Measurements from ENCODE around the gene RUSC2. TPM values are rescaled to one million over a fixed set of nuclear protein-coding genes. Genes with fewer than 3 reads are reported as not detected.

The RUSC2 gene
- total and polyA plus RNA-seq, 2 of the 13 experiments (the other 11 are each of a cell fraction or from before 2014, with no cell fraction given) = 2.8 to 3.3 TPM

DNA sequence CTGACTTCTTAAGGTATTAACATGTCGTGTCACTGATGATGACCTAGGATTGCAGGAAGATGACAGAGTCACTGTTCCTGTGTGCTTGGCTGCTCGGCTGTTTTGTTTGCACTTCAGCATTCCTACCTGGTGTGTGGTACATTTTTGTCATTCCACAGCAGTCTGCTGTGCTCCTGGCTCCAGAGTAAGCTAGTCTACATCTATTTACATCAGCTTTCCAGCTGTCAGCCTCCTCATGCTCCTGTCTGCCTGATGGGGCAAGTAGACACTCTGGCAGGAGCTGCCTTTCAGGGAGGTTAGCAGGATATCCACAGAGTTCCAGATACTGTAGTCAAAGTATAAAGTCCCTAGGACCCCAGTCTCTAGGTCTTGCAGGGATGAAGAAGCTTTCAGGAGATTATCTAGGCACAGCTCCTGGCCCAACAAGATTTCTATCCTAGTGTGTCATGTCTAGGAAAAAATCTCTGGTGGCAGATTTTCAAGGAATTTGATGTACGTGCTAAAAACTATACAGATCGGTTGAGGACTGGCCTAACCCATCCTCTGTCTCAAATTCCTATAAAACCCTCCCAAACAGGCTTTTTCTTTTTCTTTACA lies 28.4 kb downstream of the RUSC2 start (continued):
- TF ChIP-seq AHDC1 (CRISPR knock-in tag; IDR thresholded peaks at IDR 0.05; ENCODE audit: borderline replicate concordance) = 0 out of 2 replicates have a peak, but pooled peaks have one; percentile 55
- no peak for TF ChIP-seq ZNF891 (CRISPR knock-in tag; IDR thresholded peaks at IDR 0.05)
- no peak for TF ChIP-seq RORA (CRISPR knock-in tag; IDR thresholded peaks at IDR 0.05)
- TF ChIP-seq, protein P1, sequence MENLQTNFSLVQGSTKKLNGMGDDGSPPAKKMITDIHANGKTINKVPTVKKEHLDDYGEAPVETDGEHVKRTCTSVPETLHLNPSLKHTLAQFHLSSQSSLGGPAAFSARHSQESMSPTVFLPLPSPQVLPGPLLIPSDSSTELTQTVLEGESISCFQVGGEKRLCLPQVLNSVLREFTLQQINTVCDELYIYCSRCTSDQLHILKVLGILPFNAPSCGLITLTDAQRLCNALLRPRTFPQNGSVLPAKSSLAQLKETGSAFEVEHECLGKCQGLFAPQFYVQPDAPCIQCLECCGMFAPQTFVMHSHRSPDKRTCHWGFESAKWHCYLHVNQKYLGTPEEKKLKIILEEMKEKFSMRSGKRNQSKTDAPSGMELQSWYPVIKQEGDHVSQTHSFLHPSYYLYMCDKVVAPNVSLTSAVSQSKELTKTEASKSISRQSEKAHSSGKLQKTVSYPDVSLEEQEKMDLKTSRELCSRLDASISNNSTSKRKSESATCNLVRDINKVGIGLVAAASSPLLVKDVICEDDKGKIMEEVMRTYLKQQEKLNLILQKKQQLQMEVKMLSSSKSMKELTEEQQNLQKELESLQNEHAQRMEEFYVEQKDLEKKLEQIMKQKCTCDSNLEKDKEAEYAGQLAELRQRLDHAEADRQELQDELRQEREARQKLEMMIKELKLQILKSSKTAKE (CRISPR knock-in tag; IDR thresholded peaks at IDR 0.05; ENCODE audit: borderline replicate concordance) = peak; percentile 81; the same call in 1 of the 2 replicates
- TF ChIP-seq, protein P2, sequence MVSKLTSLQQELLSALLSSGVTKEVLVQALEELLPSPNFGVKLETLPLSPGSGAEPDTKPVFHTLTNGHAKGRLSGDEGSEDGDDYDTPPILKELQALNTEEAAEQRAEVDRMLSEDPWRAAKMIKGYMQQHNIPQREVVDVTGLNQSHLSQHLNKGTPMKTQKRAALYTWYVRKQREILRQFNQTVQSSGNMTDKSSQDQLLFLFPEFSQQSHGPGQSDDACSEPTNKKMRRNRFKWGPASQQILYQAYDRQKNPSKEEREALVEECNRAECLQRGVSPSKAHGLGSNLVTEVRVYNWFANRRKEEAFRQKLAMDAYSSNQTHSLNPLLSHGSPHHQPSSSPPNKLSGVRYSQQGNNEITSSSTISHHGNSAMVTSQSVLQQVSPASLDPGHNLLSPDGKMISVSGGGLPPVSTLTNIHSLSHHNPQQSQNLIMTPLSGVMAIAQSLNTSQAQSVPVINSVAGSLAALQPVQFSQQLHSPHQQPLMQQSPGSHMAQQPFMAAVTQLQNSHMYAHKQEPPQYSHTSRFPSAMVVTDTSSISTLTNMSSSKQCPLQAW (CRISPR knock-in tag; IDR thresholded peaks at IDR 0.05) = peak; percentile 38
- no peak for TF ChIP-seq ZNF274 (CRISPR knock-in tag; IDR thresholded peaks at IDR 0.05)
- no peak for TF ChIP-seq ATF1 (CRISPR knock-in tag; IDR thresholded peaks at IDR 0.05)
- TF ChIP-seq, protein P3, sequence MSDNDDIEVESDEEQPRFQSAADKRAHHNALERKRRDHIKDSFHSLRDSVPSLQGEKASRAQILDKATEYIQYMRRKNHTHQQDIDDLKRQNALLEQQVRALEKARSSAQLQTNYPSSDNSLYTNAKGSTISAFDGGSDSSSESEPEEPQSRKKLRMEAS (IDR thresholded peaks at IDR 0.05) = peak; percentile 71
- TF ChIP-seq EED (CRISPR knock-in tag; IDR thresholded peaks at IDR 0.05) = no peak
- TF ChIP-seq POLR2A (IDR thresholded peaks at IDR 0.05; ENCODE audit: insufficient read depth in 1 of 2, low read depth in 2 of 2, low read length in 2 of 2) = 0 out of 4 replicates have a peak, but pooled peaks of 1 of the 2 experiments have one; percentile 3
- no peak for TF ChIP-seq SIX1 (CRISPR knock-in tag; IDR thresholded peaks at IDR 0.05; ENCODE audit: borderline replicate concordance)
- peak; percentile 74 for TF ChIP-seq TARDBP (CRISPR knock-in tag; IDR thresholded peaks at IDR 0.05)
- peak; percentile 86; the same call in 1 of the 2 replicates for TF ChIP-seq FOXO1 (CRISPR knock-in tag; IDR thresholded peaks at IDR 0.05)
- TF ChIP-seq SOX13 (IDR thresholded peaks at IDR 0.05) = no peak
- peak in 1 of 2 experiments; percentile 77; a peak in 2 of 4 replicates for TF ChIP-seq SOX13 (CRISPR knock-in tag; conservative IDR thresholded peaks at IDR 0.05 in 1 of 2, IDR thresholded peaks at IDR 0.05 in 1 of 2)
- TF ChIP-seq, protein P4, sequence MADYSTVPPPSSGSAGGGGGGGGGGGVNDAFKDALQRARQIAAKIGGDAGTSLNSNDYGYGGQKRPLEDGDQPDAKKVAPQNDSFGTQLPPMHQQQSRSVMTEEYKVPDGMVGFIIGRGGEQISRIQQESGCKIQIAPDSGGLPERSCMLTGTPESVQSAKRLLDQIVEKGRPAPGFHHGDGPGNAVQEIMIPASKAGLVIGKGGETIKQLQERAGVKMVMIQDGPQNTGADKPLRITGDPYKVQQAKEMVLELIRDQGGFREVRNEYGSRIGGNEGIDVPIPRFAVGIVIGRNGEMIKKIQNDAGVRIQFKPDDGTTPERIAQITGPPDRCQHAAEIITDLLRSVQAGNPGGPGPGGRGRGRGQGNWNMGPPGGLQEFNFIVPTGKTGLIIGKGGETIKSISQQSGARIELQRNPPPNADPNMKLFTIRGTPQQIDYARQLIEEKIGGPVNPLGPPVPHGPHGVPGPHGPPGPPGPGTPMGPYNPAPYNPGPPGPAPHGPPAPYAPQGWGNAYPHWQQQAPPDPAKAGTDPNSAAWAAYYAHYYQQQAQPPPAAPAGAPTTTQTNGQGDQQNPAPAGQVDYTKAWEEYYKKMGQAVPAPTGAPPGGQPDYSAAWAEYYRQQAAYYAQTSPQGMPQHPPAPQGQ (CRISPR knock-in tag; IDR thresholded peaks at IDR 0.05; ENCODE audit: borderline replicate concordance) = 0 out of 2 replicates have a peak, but pooled peaks have one; percentile 75
- peak; percentile 87 for TF ChIP-seq ZNF792 (CRISPR knock-in tag; IDR thresholded peaks at IDR 0.05)
